Measurements from ENCODE around the gene TLL1. TPM values are rescaled to one million over a fixed set of nuclear protein-coding genes. Genes with fewer than 3 reads are reported as not detected.

TLL1 gene
- total RNA-seq, 1 donor from 2014 or later, result 7.9 TPM

DNA sequence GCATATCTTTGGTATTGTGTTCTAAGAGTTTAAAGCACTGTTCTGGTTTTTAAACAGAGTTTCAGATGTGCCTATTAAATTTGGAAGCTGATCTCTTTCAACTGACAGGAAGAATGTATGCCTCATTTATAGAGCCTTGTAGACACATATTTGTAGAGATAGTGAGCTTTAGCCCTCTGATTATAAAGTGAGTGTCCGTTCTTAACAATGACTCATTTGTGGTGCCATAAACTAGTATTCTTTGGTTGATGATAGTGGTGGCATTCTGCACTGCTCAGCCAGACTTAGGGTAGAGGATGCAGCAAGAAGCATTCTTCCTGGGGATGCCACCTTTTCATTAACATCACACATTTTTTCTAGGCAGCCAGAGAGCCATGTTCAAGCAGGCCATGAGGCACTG is 121.7 kb downstream of the TLL1 start:
- no peak for TF ChIP-seq POLR2A (IDR thresholded peaks at IDR 0.05)
- TF ChIP-seq, protein P1, sequence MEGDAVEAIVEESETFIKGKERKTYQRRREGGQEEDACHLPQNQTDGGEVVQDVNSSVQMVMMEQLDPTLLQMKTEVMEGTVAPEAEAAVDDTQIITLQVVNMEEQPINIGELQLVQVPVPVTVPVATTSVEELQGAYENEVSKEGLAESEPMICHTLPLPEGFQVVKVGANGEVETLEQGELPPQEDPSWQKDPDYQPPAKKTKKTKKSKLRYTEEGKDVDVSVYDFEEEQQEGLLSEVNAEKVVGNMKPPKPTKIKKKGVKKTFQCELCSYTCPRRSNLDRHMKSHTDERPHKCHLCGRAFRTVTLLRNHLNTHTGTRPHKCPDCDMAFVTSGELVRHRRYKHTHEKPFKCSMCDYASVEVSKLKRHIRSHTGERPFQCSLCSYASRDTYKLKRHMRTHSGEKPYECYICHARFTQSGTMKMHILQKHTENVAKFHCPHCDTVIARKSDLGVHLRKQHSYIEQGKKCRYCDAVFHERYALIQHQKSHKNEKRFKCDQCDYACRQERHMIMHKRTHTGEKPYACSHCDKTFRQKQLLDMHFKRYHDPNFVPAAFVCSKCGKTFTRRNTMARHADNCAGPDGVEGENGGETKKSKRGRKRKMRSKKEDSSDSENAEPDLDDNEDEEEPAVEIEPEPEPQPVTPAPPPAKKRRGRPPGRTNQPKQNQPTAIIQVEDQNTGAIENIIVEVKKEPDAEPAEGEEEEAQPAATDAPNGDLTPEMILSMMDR (IDR thresholded peaks at IDR 0.05), result no peak
- no peak for TF ChIP-seq POLR2AphosphoS5 (IDR thresholded peaks at IDR 0.05; ENCODE audit: insufficient read depth in 1 of 2, low read depth in 1 of 2)
- no peaks in the 10 kb centered on the region for H3K4me1 ChIP-seq
- intact Hi-C loops (cut with DNase I), result no loop called here
- no peak for DNase-seq (ENCODE audit: extremely low spot score in 2 of 2)
- H3K36me3 ChIP-seq, result no peaks in the 10 kb centered on the region
- no peaks in the 10 kb centered on the region for H3K27me3 ChIP-seq
- H3K9me3 ChIP-seq, result no peaks in the 10 kb centered on the region
- H3K4me3 ChIP-seq, result no peak overlapping the region
- no peak overlapping the region for H3K27ac ChIP-seq

DNA sequence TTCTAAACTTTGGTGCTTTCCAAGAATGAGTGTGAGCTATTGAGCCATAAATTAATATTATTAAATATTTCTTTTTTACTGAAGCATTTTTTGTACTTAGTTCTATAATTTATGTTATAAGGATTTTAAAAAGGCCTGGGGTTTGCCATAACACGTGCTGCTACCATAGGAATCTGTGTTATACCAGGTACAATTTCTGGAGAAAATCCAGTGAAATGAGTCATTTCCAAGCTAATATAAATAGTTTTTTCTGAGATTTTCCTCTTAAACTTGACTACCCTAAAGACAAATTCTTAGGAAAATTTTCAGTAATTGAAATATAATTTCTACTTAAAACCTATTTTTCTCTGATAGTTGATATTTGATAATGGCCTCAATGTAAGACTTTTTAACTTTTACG is 130.8 kb downstream of the TLL1 start:
- Histone ChIP-seq H3K27me3 (no peaks in the 10 kb centered on the region), H3K9me3 (no peaks in the 10 kb centered on the region), H3K36me3 (no peaks in the 10 kb centered on the region), H3K4me3 (no peak overlapping the region), H3K4me1 (no peaks in the 10 kb centered on the region), H3K27ac (no peak overlapping the region)
- TF ChIP-seq, protein P1 (IDR thresholded peaks at IDR 0.05), result no peak
- TF ChIP-seq POLR2A (IDR thresholded peaks at IDR 0.05), result no peak
- intact Hi-C loops (cut with DNase I), result no loop called here
- no peak for DNase-seq (ENCODE audit: extremely low spot score in 2 of 2)

DNA sequence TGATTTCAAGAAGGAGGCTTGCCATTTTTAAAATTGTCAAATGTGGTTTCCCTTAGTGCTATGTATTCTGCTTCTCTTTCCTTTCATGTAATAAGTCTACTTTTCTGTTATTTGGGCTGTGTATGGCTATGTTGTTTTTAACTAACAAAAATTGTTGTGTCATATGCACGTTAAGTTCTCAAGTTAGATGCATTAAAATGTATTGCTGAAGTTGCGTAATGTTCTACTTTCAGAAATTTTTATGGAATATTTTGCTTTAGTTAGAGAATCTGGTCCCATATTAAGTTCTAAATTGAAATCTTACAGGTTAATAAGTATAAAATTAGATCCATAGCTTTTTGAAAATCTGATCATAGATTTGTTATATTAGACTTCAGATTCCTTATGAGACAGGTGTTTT is 133.2 kb downstream of the TLL1 start:
- no peaks in the 10 kb centered on the region for H3K36me3 ChIP-seq
- no peaks in the 10 kb centered on the region for H3K27me3 ChIP-seq
- no peak overlapping the region for H3K4me3 ChIP-seq
- no peaks in the 10 kb centered on the region for H3K4me1 ChIP-seq
- no peak overlapping the region for H3K27ac ChIP-seq
- DNase-seq (ENCODE audit: extremely low spot score in 2 of 2), result no peak
- intact Hi-C loops (cut with DNase I), result no loop called here
- TF ChIP-seq POLR2AphosphoS5 (IDR thresholded peaks at IDR 0.05; ENCODE audit: insufficient read depth in 1 of 2, low read depth in 1 of 2) (no peak), POLR2A (IDR thresholded peaks at IDR 0.05) (no peak)
- TF ChIP-seq, protein P1 (IDR thresholded peaks at IDR 0.05), result no peak
- no peaks in the 10 kb centered on the region for H3K9me3 ChIP-seq

DNA sequence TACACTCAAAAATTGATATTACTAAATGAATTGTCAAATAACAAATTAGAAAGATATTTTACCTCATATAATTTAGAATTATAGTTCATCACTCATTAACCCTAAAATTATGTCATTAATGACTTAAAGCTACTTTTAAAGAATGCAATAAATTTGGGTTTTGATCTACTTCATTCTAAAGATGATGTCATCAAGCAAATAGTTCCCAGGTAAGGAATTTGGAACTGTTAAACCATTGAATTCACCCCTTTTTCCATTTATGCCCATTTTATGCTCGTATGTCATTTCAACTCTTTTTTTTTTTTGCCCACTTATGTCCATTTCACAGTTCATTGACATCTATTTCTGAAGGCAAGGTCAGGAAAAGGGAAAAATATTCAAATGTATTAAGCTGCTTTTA is 135.5 kb downstream of the TLL1 start:
- H3K9me3 ChIP-seq, result no peaks in the 10 kb centered on the region
- H3K36me3 ChIP-seq, result no peaks in the 10 kb centered on the region
- H3K4me3 ChIP-seq, result no peak overlapping the region
- no peaks in the 10 kb centered on the region for H3K27me3 ChIP-seq
- DNase-seq (ENCODE audit: extremely low spot score in 2 of 2), result no peak
- H3K27ac ChIP-seq, result no peak overlapping the region
- no peak for TF ChIP-seq POLR2AphosphoS5 (IDR thresholded peaks at IDR 0.05; ENCODE audit: insufficient read depth in 1 of 2, low read depth in 1 of 2)
- TF ChIP-seq, protein P1 (IDR thresholded peaks at IDR 0.05), result no peak
- no peaks in the 10 kb centered on the region for H3K4me1 ChIP-seq
- intact Hi-C loops (cut with DNase I), result no loop called here

DNA sequence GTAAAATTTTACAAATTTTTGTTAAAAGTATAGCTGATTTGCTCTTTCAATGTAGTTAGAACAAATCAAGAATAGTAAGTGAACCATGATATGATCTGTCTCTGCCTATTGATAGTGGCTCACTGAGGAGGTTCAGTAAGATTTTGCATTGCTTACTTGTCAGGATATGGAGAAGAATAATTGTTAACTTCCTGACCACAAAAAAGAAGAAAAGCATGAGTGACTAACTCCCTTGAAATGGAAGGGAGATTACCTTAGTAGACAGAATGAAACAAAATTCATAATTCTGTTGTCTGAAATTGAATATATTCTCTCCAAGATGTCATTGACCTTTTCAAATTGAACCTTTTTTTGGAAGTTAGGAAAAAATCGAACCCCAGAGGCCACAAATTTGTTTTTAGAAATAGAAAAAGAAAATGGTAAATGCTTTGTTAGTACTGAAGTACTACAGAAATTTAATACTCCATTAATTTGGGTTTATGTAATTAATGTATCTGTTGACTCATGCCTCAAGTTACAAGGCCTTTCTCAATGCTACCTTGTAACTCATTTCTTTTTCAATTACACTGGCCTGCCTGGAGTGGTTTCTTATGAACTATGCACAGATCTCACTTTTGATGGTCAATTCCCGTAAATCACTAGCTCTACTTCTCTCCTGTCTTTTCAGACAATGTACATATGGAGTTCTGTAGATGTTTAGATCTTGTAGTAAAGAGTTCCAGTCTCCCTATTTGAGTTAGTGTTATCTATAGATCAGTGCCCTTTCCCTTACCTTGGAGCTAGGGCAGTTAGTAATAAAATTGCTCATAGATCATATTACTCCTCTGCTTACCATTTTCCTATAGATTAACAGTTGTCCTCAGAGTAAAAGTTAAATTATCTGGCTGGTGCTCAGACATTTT is 139.3 kb downstream of the TLL1 start:
- TF ChIP-seq POLR2A (IDR thresholded peaks at IDR 0.05) (no peak), POLR2AphosphoS5 (IDR thresholded peaks at IDR 0.05; ENCODE audit: insufficient read depth in 1 of 2, low read depth in 1 of 2) (no peak)
- TF ChIP-seq, protein P1 (IDR thresholded peaks at IDR 0.05), result no peak
- no peaks in the 10 kb centered on the region for H3K36me3 ChIP-seq
- no peak overlapping the region for H3K27ac ChIP-seq
- H3K4me1 ChIP-seq, result no peaks in the 10 kb centered on the region
- no peak for DNase-seq (ENCODE audit: extremely low spot score in 2 of 2)
- no peak overlapping the region for H3K4me3 ChIP-seq
- no peaks in the 10 kb centered on the region for H3K27me3 ChIP-seq
- H3K9me3 ChIP-seq, result no peaks in the 10 kb centered on the region
- intact Hi-C loops (cut with DNase I), result no loop called here

Measured in vagina (tissue), 2 donors.